Adipocyte (in vitro differentiated cells): ENCODE data around the gene BANP.
"Not testable (repeated sequence)": the region's sequence is repeated elsewhere in the genome, so short reads cannot be mapped to it uniquely, and the experiment has no call there.

Experiments
- DNase-seq: peaks from one replicate; pipeline ENCODE4 v3.0.0-alpha.2; 2015; ENCODE audit warnings: low read depth
- H3K27me3 ChIP-seq: replicated peaks from 2 replicates; pipeline ENCODE4 v1.7.0; 2013; ENCODE audit warnings: mild to moderate bottlenecking, low read length, moderate library complexity; ENCODE audit not compliant: control insufficient read depth, insufficient read depth
- H3K36me3 ChIP-seq: 2 replicates; pipeline ENCODE4 v1.7.0; 2013; ENCODE audit warnings: low read length, mild to moderate bottlenecking, moderate library complexity; ENCODE audit not compliant: control insufficient read depth, insufficient read depth, severe bottlenecking
- H3K4me1 ChIP-seq: 2 replicates; pipeline ENCODE4 v1.7.0; 2013; ENCODE audit warnings: mild to moderate bottlenecking, low read length, moderate library complexity; ENCODE audit not compliant: control insufficient read depth, insufficient read depth
- H3K4me3 ChIP-seq: 2 replicates; pipeline ENCODE4 v1.7.0; 2013; ENCODE audit warnings: mild to moderate bottlenecking, low read length, moderate library complexity
- H3K9ac ChIP-seq: 2 replicates; pipeline ENCODE4 v1.7.0; 2013; ENCODE audit warnings: mild to moderate bottlenecking, low read length, moderate library complexity
- H3K9me3 ChIP-seq: 2 replicates; pipeline ENCODE4 v1.7.0; 2013; ENCODE audit warnings: mild to moderate bottlenecking, low read length, moderate library complexity; ENCODE audit not compliant: control insufficient read depth

BANP gene

GRCh38 chr16:88076211-88076931, 125.1 kb downstream of the BANP start:
- H3K4me3 ChIP-seq: no peak overlapping the region
- H3K4me1 ChIP-seq: no peaks in the 10 kb centered on the region
- H3K9ac ChIP-seq: no peak overlapping the region
- H3K27me3 ChIP-seq: no peaks in the 10 kb centered on the region
- H3K9me3 ChIP-seq: no peaks in the 10 kb centered on the region
- H3K36me3 ChIP-seq: peaks cover 12% of the 10 kb centered on the region
- DNase-seq: no peak

GRCh38 chr16:88076932-88077320, 125.7 kb downstream of the BANP start:
- H3K36me3 ChIP-seq: peaks cover 12% of the 10 kb centered on the region
- not testable (repeated sequence) for H3K9me3 ChIP-seq, H3K9ac ChIP-seq, H3K4me3 ChIP-seq, H3K4me1 ChIP-seq, DNase-seq, H3K27me3 ChIP-seq

- H3K9ac ChIP-seq: no peak overlapping the region
- no peaks in the 10 kb centered on the region for H3K4me1 ChIP-seq
- H3K9me3 ChIP-seq: no peaks in the 10 kb centered on the region
- peaks cover 7% of the 10 kb centered on the region for H3K36me3 ChIP-seq
- no peak for DNase-seq
- H3K4me3 ChIP-seq: no peak overlapping the region
- no peaks in the 10 kb centered on the region for H3K27me3 ChIP-seq
These were observed 126.3 kb downstream of the BANP start for GRCh38 chr16:88077328-88078108.

GRCh38 chr16:88078111-88078775, 127.0 kb downstream of the BANP start:
- no peaks in the 10 kb centered on the region for H3K27me3 ChIP-seq
- no peak overlapping the region for H3K9ac ChIP-seq
- no peaks in the 10 kb centered on the region for H3K4me1 ChIP-seq
- peaks cover 2% of the 10 kb centered on the region for H3K36me3 ChIP-seq
- H3K9me3 ChIP-seq: no peaks in the 10 kb centered on the region
- no peak overlapping the region for H3K4me3 ChIP-seq
- no peak for DNase-seq

GRCh38 chr16:88083582-88083981, 132.3 kb downstream of the BANP start:
- Histone ChIP-seq H3K36me3 (no peaks in the 10 kb centered on the region), H3K9me3 (no peaks in the 10 kb centered on the region), H3K27me3 (peaks cover 9% of the 10 kb centered on the region), H3K4me1 (peaks cover 19% of the 10 kb centered on the region), H3K9ac (no peak overlapping the region), H3K4me3 (no peak overlapping the region)
- DNase-seq: no peak

GRCh38 chr16:88084881-88085280, 133.6 kb downstream of the BANP start:
- peaks cover 9% of the 10 kb centered on the region for H3K27me3 ChIP-seq
- peak; percentile 12 for DNase-seq

GRCh38 chr16:88086571-88087516, 135.6 kb downstream of the BANP start:
- DNase-seq: no peak
- H3K4me3 ChIP-seq: no peak overlapping the region
- peaks cover 31% of the 10 kb centered on the region for H3K4me1 ChIP-seq
- no peaks in the 10 kb centered on the region for H3K36me3 ChIP-seq
- peaks cover 9% of the 10 kb centered on the region for H3K27me3 ChIP-seq
- no peaks in the 10 kb centered on the region for H3K9me3 ChIP-seq
- no peak overlapping the region for H3K9ac ChIP-seq

More at GRCh38 chr16:88084881-88085280, 133.6 kb downstream of the BANP start:
- Histone ChIP-seq H3K4me3 (no peak overlapping the region), H3K4me1 (peaks cover 26% of the 10 kb centered on the region), H3K36me3 (no peaks in the 10 kb centered on the region), H3K9me3 (no peaks in the 10 kb centered on the region), H3K9ac (no peak overlapping the region)

- Histone ChIP-seq H3K9ac (no peak overlapping the region), H3K27me3 (peaks cover 9% of the 10 kb centered on the region), H3K9me3 (no peaks in the 10 kb centered on the region), H3K4me1 (peaks cover 31% of the 10 kb centered on the region), H3K36me3 (no peaks in the 10 kb centered on the region), H3K4me3 (no peak overlapping the region)
- DNase-seq: no peak
These were observed 136.3 kb downstream of the BANP start for GRCh38 chr16:88087517-88087877.

GRCh38 chr16:88088161-88088581, 136.9 kb downstream of the BANP start:
- no peak overlapping the region for H3K9ac ChIP-seq
- peaks cover 31% of the 10 kb centered on the region for H3K4me1 ChIP-seq
- H3K27me3 ChIP-seq: peaks cover 9% of the 10 kb centered on the region
- peak; percentile 20 for DNase-seq
- no peaks in the 10 kb centered on the region for H3K9me3 ChIP-seq
- no peak overlapping the region for H3K4me3 ChIP-seq
- no peaks in the 10 kb centered on the region for H3K36me3 ChIP-seq

- DNase-seq, H3K36me3 ChIP-seq, H3K9me3 ChIP-seq, H3K27me3 ChIP-seq, H3K9ac ChIP-seq, H3K4me3 ChIP-seq: not testable (repeated sequence)
- peaks cover 31% of the 10 kb centered on the region for H3K4me1 ChIP-seq
These were observed 137.4 kb downstream of the BANP start for GRCh38 chr16:88088611-88089010.
